ENCODE measurements around the gene HHAT.

Gene HHAT

DNA sequence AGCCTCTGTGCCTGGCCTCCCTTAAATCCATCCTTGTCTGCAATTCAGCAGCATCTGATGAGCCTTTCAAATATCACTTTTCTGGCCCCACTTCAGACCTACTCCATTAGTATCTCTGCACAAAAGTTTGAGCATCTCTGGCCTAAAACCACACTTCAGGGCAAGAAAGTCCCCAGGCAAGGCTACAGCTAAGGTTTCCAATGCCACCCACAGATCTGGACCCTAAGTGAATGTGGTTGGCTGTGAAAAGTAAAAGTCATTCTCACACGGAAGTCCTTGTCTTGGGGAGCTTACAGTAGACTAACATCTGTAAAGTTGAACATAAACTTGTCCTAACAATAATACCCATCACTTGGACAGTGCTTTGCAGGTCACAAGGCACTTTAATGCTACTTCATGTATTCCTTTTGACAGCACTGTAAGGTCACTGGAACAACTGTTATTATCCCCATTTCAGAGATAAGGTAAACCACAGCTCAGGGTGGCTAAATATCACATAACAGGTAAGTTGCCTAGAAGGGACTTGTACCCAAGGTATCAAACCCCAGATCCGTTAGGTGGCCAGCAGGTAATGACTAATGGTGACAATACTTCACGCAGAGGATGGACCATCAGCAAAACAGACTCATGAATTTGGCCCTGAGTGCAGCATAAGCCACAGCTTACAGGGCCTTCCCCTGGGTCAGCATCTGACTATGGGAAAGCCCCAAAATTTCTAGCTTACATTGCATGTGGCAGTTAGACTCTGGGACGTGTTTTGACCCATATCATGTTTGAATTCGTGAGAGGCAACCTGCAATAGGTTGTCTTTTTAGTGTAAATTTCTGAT, 356.0 kb downstream of the HHAT start:
- DNase-seq (ENCODE audit: low read depth in 2 of 2), result no peak

DNA sequence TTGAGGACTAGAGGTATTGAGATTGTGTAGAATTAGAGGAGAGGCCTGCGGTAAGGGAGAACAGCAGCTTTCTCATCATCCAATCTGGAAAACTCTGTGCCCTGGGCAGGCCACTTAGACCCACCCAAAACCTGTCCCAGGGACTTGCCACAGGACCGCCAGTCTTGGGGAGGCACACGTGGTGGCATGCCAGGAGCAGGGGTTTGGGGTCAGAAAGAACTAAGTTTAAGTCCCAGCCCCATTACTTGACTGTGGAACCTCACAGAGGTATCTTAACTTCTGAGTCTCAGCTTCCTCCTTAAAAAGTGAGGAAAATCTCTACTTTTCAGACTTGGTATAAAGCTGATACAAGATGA, 356.6 kb downstream of the HHAT start:
- no peak for DNase-seq (ENCODE audit: low read depth in 2 of 2)

DNA sequence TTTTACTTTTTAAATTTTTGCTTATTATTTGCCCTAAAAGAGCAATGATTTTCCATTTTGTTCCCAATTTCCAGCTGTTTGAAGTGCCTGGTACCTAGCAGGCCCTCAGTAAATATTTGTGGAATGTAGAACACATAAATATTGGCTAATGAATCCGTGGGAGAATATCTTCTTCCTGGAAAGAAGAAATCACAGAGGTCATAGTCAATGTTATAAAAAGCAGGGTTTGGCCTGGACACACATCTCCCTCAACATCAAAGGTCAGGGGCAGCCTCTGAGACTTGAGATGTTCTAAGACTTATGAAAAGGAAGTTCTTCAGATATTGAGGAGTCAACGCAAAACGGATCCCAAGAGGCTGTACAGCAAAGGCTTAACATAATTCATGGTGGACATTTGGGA, 358.1 kb downstream of the HHAT start:
- DNase-seq (ENCODE audit: low read depth in 2 of 2), result no peak

DNA sequence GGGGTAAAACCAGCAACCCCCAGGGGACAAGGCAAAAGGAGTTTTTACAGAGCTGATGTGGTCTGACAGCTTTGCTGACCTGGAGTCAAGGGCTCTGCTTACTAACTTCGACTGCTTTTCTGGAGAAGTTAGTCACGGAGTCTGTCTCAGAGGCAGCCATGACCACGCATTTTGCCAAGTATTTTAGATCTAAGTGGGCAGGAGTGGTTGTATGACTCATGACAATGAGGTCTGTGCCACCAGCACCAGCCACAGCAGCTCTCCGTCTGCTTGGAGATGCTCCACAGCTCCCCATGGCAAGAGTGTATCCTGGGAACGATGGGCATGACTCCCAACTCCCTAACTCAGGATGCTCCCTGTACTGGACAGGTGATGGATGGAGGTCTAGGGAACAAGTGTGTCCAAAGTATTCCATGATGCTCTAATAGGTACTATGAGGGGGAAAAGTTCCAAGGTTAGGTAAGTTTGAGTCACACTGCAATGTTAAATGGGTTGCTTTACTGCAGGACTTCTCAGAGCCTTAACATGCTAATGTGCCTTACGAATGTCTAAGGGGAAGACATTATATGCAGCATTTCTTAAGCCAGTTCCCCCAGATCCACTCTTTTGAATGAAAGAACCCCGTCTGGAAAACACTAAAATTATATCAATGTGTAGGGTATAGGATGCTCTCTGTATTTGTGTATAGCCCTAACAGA, 359.0 kb downstream of the HHAT start:
- no peak for DNase-seq (ENCODE audit: low read depth in 2 of 2)

DNA sequence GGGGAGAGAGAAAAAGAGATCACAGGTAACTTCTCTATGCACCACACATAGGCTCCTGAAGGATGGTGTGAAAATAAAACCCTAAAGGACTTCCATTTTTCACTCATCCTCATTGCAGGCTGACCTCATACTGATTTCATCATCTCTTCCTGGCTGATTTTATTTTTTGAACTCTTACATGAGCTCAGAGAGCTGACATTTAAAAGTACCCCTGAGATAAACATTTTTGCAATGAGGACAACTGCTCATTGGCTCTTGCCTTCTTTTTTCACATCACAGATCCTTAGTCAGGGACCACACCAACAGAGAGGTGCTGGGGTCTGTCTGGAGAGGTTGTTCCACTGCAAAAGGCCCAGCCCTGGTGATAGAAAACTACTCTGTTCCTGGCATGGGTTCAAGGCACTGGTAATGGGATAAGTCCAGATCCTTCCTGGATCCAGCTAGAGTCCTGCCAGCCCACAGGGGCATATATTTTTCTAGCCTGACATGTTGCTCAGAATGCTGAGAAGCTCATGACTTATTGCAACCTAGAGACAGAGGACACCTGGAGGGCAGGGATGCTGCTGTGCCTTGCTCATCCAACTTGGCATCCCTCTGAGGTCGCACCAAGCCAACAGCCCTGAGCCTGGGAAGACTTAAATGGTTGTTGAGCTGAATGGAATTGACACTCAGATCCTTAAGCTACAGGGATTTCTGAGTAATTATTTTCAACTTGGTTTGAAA, 360.0 kb downstream of the HHAT start:
- no peak for DNase-seq (ENCODE audit: low read depth in 2 of 2)

DNA sequence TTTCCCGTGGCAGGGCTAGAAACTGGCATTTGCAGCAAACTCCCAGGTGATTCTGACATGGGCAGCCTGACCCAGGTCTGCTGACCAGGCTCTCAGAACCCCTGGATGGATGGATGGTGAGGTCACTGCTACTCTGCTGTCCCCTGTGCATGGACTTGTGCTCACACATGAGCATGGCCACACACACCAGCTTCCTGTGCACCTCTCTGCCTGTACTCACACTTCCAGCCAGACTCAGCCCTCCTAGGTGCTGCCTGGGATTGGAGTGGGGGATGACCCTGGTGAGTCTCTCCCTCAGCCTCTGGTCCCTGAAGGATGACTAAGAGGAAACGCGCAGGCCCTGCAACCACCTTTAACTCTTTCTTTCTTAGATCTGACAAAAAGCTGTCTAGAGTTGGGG, 361.1 kb downstream of the HHAT start:
- DNase-seq (ENCODE audit: low read depth in 2 of 2), result no peak

GRCh38 chr1:210690236-210690635, 361.5 kb downstream of the HHAT start:
- DNase-seq (ENCODE audit: low read depth in 2 of 2), result no peak

GRCh38 chr1:210691039-210691610, 362.4 kb downstream of the HHAT start:
- DNase-seq (ENCODE audit: low read depth in 2 of 2), result no peak

GRCh38 chr1:210692796-210693195, 364.1 kb downstream of the HHAT start:
- no peak for DNase-seq (ENCODE audit: low read depth in 2 of 2)

- DNase-seq (ENCODE audit: low read depth in 2 of 2), result no peak
These were observed 366.3 kb downstream of the HHAT start for GRCh38 chr1:210695026-210695425.

GRCh38 chr1:210696709-210697108, 368.0 kb downstream of the HHAT start:
- DNase-seq (ENCODE audit: low read depth in 2 of 2), result no peak

DNA sequence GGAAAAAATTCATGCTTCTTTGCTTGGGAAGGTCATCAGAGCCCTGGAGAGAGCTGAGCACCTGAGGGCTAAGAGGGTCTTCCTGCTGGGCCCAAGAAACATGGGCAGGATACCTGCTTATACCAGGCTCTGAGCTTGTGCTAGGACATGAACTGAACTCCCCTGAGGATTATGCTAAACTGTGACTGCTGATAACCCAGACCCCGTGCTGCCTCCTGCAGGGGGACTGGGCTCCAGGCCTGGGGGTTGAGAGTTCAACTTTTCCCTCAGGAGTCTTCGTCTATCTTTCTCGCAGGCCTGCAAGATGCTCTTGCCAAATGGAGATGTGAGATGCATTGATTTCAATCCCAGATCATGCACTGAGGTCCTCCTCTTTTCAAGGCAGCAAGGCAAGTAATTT, 368.5 kb downstream of the HHAT start:
- DNase-seq (ENCODE audit: low read depth in 2 of 2), result no peak

DNA sequence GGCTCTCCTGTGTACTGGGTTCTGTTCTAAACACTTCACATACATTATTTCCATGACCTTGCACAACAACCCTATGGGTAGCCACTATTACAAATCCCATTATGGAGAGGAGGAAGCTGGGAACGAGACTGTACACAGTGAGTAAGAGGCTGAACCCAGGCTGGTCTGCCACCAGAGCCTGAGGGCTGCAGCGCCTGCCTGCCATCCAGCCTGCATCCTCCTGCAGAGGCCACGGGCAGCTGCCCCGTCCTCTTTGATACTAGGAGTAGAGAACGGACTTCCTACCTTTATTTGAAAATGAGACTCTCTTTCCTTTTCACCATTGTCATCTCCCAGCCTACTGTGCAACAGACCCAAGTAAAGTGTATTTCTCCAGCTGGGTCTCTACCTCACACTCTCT, 370.0 kb downstream of the HHAT start:
- no peak for DNase-seq (ENCODE audit: low read depth in 2 of 2)

DNA sequence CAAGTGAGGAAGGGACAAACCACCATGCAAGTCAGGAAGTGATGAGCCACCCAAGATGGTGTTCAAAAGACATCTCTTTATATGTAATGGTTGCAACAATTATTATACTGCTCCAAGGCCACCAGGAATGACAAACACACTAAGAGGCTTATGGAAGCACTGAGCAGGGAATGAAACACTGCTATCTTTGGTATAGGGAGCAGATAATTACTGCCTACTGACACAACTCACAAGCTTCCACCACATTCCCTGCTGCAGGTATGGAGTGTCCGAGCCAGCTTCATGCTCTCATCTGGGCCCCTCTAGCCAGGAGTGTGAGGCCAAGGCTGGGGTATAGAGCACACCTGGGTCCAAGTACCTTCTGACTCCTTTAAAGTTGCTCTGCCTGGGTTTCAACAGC, 371.4 kb downstream of the HHAT start:
- DNase-seq (ENCODE audit: low read depth in 2 of 2), result no peak

DNA sequence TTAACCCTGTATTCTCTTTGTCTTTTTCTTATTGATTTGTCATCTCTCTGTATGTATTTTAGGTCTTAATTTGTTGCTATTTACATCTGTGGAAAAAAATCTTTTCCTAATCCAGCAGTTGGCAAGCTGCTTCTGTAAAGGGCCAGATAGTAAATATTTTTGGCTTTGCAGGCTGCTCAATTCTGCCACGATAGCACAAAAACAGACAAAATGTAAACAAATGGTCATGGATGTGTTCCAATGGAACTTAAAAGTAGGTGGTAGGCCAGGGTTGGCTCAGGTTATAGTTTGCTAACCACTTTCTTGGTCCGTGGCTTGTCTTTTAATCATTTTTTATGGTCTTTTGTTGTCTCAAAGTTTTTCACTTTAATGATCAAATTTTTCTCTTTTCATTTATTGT, 371.8 kb downstream of the HHAT start:
- DNase-seq (ENCODE audit: low read depth in 2 of 2), result no peak

- no peak for DNase-seq (ENCODE audit: low read depth in 2 of 2)
These were observed 373.8 kb downstream of the HHAT start for GRCh38 chr1:210702506-210702905.

- no peak for DNase-seq (ENCODE audit: low read depth in 2 of 2)
These were observed 374.9 kb downstream of the HHAT start for GRCh38 chr1:210703593-210703992.

DNA sequence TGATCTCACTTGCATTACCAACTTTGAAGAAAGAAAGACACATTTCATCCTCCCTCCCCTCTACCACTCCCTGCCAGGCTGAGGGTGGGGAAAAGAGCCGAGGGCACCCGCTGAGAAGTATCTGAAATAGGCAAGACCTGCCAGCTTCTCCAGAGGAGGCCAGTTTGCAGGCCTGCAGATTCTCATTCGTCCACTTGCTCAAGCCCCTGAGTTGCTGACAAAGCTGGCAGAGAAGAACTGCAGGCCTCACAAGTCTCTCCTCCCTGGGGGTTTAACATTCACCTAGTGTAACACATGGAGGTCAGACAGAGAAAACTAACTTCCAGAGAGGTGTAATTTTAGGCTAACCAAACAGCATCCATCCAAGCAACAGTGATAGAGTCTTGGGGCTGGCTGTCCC, 376.4 kb downstream of the HHAT start:
- no peak for DNase-seq (ENCODE audit: low read depth in 2 of 2)

DNA sequence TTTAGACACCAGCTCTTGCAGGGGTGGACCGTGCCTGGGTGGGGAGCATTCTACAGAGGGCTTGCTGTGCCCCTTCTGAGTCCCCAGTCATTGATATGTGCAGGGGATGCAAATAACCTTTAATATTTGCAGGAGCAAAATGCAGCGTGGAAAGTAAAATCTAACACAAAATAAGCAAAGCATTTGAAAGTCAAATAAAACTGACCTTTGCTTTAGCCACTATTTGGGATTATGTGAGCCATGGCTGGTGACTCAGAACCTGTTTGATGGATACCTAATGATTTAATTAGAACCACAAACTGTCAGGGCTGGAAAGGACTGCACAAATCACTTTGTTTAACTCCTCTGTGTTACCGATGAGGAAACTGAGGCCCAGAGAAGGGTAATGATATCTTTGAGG, 377.5 kb downstream of the HHAT start:
- DNase-seq (ENCODE audit: low read depth in 2 of 2), result no peak

- DNase-seq (ENCODE audit: low read depth in 2 of 2), result no peak
These were observed 378.9 kb downstream of the HHAT start for GRCh38 chr1:210707300-210708240.

- DNase-seq (ENCODE audit: low read depth in 2 of 2), result no peak
These were observed 381.0 kb downstream of the HHAT start for GRCh38 chr1:210709701-210710100.
